PC-3 (cell line): ENCODE results near the gene RNU7-1.

ENCODE experiments used
- CTCF ChIP-seq: fragments of 300-600 bp; sonication (generic); conservative IDR thresholded peaks from 2 replicates; pipeline ENCODE4 v1.5.1; 2017; ENCODE audit warnings: antibody characterized with exemption, low read depth, mild to moderate bottlenecking, low read length
- EZH2phosphoT487 ChIP-seq: fragments of 300-600 bp; sonication (generic); IDR thresholded peaks from 2 replicates; pipeline ENCODE4 v1.6.1; 2018; ENCODE audit warnings: mild to moderate bottlenecking, antibody characterized with exemption, low read length, borderline replicate concordance

- TF ChIP-seq CTCF: no peak
- TF ChIP-seq EZH2phosphoT487: no peak
These were observed 34.0 kb downstream of the RNU7-1 start for GRCh38 chr12:6977653-6978052.
